Measurements from ENCODE around the gene MTHFSD. TPM values are rescaled to one million over a fixed set of nuclear protein-coding genes. Genes with fewer than 3 reads are reported as not detected.

The MTHFSD gene, protein sequence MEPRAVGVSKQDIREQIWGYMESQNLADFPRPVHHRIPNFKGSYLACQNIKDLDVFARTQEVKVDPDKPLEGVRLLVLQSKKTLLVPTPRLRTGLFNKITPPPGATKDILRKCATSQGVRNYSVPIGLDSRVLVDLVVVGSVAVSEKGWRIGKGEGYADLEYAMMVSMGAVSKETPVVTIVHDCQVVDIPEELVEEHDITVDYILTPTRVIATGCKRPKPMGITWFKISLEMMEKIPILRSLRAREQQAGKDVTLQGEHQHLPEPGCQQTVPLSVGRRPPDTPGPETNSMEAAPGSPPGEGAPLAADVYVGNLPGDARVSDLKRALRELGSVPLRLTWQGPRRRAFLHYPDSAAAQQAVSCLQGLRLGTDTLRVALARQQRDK
- 14.7 and 16.6 TPM in 2 replicates for total RNA-seq

DNA sequence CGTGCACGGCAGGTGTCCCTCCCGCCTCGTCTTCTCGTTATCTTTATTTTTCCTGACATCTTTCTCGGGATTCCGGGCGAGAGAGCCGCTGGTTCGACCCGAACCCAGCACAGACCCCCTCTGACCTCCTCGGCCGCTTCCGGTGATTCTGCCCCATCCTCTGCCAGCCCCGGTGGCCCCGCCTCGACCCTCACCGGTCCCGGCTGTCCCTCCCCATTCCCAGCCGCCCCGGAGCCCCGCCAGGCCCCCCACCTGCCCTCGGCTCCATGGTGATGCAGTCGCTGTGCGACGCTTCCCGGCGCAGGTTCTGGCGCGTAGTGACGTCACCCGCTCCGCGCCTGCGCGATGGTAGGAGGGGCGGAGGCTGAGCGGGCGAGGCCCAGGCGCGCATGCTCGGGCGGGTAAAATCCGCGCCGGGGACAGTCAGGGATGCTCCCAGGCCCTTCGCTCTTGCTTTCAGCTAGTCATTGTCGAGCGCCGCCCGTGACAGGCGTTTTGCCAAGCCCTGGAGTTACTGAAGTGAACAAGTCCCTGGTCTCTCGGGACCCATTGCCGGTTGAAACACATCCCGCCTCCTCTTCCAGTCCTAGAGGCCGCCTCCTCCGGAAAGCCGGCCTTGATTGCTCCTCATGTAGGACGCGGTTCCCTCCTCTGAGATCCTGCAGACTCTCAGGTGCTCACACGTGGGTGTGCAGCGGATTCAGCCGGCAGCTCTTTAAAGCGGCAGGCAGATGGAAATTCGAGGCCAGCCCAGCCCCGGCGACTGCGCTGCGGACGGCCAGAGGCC is at the start of gene MTHFSD:
TSS of gene MTHFSD (minus strand) at position 319 of the 787 bp plus-strand sequence. CDS start at position 268, 51 bp downstream.

DNA sequence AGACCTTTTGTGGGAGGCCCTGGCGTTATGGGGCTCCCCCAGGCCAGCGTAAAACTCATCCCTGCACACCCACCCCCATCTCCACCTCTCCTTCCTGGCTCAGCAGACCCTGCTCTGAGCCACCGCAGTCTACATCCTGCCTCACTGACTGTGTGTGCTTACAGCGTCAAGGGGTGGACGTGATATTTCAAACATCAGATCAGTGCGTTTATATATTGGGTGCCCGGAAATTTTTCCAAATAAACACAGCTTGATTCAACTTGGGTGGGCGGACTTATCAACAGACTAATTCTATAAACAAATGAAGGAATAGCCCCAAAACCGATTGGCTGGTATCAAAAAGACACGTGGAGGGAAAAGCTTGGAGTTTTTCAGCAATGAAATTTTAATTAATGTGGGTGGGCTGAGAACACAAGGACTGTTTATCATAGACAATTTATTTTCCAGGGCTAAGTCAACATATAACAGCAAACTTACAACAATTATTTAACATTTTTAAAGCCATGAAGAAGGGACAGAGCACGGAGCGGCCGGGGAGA is 23.1 kb upstream of the MTHFSD start, which contains the start of gene FOXL1:
TSS of gene FOXL1 (plus strand) at position 489 of the 539 bp plus-strand sequence. CDS start 175 bp downstream, outside the sequence.

DNA sequence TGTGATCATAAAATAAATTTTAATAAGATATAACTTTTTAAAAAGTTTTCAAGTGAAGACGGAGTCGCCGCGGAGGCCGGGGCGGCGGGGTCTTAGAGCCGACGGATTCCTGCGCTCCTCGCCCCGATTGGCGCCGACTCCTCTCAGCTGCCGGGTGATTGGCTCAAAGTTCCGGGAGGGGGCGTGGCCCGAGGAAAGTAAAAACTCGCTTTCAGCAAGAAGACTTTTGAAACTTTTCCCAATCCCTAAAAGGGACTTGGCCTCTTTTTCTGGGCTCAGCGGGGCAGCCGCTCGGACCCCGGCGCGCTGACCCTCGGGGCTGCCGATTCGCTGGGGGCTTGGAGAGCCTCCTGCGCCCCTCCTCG is 11.5 kb upstream of the MTHFSD start, which contains the start of gene FOXC2:
TSS of gene FOXC2 (plus strand) at position 229 of the 365 bp plus-strand sequence. CDS start 507 bp downstream, outside the sequence.

DNA sequence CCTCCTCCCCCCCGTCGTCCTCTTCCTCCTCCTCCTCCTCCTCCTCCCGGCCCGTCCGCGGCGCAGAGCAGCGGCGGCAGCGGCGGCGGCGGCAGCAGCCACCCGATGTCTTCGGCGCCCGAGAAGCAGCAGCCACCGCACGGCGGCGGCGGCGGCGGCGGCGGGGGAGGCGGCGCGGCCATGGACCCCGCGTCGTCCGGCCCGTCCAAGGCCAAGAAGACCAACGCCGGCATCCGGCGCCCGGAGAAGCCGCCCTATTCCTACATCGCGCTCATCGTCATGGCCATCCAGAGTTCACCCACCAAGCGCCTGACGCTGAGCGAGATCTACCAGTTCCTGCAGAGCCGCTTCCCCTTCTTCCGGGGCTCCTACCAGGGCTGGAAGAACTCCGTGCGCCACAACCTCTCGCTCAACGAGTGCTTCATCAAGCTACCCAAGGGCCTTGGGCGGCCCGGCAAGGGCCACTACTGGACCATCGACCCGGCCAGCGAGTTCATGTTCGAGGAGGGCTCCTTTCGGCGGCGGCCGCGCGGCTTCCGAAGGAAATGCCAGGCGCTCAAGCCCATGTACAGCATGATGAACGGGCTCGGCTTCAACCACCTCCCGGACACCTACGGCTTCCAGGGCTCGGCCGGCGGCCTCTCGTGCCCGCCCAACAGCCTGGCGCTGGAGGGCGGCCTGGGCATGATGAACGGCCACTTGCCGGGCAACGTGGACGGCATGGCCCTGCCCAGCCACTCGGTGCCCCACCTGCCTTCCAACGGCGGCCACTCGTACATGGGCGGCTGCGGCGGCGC is 44.4 kb downstream of the MTHFSD start, which contains the start of gene FOXF1:
TSS of gene FOXF1 (plus strand) at position 63 of the 797 bp plus-strand sequence. CDS start at position 106, 43 bp downstream.

Other genes starting within 250 kb of the MTHFSD start
- 25.4 and 60.4 TPM in 2 replicates for gene FOXF1, start 44.7 kb downstream of the MTHFSD start, total RNA-seq
- gene FOXC2, start 11.6 kb upstream of the MTHFSD start, total RNA-seq: 4.3 TPM in 1 of 2 replicates, not detected in the other
- 1.1 and 12.2 TPM in 2 replicates for gene FOXL1, start 23.3 kb upstream of the MTHFSD start, total RNA-seq